IgD-negative memory B cell (primary cell): ENCODE measurements around the gene FKTN. TPM values are rescaled to one million over a fixed set of nuclear protein-coding genes. Genes with fewer than 3 reads are reported as not detected.
A peak's percentile ranks its signal among the peaks of the same experiment; 100 is the strongest.
"Not testable (repeated sequence)": the region's sequence is repeated elsewhere in the genome, so short reads cannot be mapped to it uniquely, and the experiment has no call there.

Experiments
- H3K27ac Mint-ChIP-seq, 3 donors: one replicate each; pipeline ENCODE4 v1.8.0; 2020 to 2022; ENCODE audit warnings: mild to moderate bottlenecking in 3 of 3, mixed read lengths in 3 of 3, moderate library complexity in 1 of 3
- H3K27me3 Mint-ChIP-seq: one replicate; pipeline ENCODE4 v1.8.0; 2021; ENCODE audit warnings: mixed read lengths
- H3K36me3 Mint-ChIP-seq: one replicate; pipeline ENCODE4 v1.8.0; 2020; ENCODE audit warnings: mild to moderate bottlenecking, mixed read lengths
- H3K4me1 Mint-ChIP-seq, 3 donors: one replicate each; pipeline ENCODE4 v1.8.0; 2020 to 2022; ENCODE audit warnings: mixed read lengths in 3 of 3, mild to moderate bottlenecking in 1 of 3
- H3K4me3 Mint-ChIP-seq, 4 donors: one replicate each; pipeline ENCODE4 v1.8.0; 2020 to 2022; ENCODE audit warnings: mild to moderate bottlenecking in 4 of 4, mixed read lengths in 4 of 4, moderate library complexity in 3 of 4
- H3K9me3 Mint-ChIP-seq, 3 donors: one replicate each; pipeline ENCODE4 v1.8.0; 2020 to 2021; ENCODE audit warnings: mixed read lengths in 3 of 3, mild to moderate bottlenecking in 1 of 3
- polyA plus RNA-seq: library from polyadenylated mRNA; unstranded; fragments of 300-500 nt; fragmentation: Illumina TruSeq; gene quantifications from one replicate; pipeline ENCODE4 v1.2.3, GENCODE V29; 2021

FKTN gene
- 0.65 TPM for polyA plus RNA-seq

DNA sequence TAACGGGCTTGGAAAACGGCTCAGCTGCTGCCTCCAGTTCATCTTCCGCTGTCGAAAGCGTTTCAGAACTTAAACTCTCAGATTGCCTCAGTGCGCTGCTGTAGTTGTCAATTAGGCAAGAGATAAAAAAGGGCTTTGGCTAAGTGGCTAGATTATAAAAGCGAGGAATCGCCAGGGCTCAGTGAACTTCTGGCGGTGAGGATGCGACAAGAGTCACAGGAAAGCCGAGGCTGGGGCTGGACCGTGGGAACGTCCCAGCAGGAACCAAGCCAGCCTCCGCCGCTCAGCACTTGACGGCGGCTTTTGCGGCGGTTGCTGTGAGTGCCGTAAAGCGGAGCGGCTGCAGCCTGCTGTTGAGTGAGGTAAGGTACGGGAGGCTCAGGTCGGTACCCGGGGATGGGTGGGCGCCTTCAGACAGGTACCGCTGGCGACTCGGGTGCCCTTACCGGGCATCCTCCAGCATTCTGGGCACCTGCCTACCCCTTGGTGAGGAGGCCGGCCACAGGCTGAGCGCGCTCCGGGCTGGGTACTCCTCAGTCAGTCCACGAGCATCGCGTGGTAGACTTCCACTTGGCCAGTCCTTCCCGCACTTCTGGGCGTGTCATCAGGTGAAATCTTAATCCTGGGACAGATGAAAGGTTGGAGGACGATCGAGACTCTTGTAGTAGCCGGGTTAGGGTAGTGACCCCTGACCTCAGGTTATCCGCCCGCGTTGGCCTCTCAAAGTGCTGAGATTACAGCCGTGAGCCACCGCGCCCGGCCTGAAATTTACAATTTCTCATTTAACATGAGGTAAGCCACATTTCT is at the start of gene FKTN:
TSS of gene FKTN (plus strand) at position 328 of the 807 bp plus-strand sequence. CDS start 16,902 bp downstream, outside the sequence.
- Mint-ChIP-seq H3K4me3 (peak within 1 kb of the TSS; percentile 96 to 99 (median 96)), H3K27me3 (no peaks in the 10 kb centered on the region), H3K4me1 (peaks cover 12 to 19% (median 16%) of the 10 kb centered on the region in 3 donors), H3K9me3 (peaks cover 1 to 10% (median 1%) of the 10 kb centered on the region in 3 donors), H3K36me3 (peaks cover 2% of the 10 kb centered on the region), H3K27ac (peak within 1 kb of the TSS; percentile 88 to 98 (median 96))

DNA sequence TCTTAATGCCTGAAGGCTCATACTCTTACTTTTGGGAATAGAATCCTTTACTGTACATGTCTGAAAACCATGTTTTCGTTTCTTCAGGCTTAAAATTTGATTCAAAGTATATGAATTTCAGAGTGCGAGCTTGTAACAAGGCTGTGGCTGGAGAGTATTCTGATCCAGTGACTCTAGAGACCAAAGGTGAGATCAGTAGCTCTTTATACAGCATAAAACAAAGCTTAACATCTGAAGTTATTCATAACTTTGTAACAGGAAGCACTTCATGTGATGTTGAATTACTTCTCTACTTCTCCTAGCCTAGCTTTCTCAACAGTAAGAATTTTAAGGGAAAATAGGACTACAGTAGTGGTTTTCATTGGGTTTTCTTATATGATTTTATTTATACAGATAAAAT is 49.4 kb upstream of the FKTN start:
- H3K4me3 Mint-ChIP-seq = no peak overlapping the region
- H3K9me3 Mint-ChIP-seq = no peaks in the 10 kb centered on the region
- H3K4me1 Mint-ChIP-seq = peaks cover 0 to 1% (median 0%) of the 10 kb centered on the region in 3 donors
- H3K27ac Mint-ChIP-seq = no peak overlapping the region
- H3K36me3 Mint-ChIP-seq = peaks cover 11% of the 10 kb centered on the region
- H3K27me3 Mint-ChIP-seq = no peaks in the 10 kb centered on the region

DNA sequence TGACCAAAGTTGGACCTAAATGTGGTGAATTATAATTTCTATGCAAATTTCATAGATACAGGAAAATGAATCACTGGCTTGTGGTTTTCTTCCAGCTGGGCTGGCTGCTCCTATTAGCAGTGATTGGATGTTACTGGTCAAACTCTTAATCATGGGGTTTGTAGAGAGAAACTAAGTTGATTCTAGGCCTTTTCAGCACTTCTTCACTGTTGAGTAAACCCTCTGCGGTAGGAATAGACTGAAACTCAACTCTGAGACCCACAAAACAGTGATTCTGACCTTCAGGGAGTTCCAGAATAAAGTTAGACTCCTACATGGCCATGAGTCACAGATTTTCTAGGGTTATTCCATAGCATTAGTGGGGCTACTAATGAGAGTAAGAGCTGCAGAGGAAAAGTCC is 47.9 kb upstream of the FKTN start:
- Mint-ChIP-seq H3K4me3 (no peak overlapping the region), H3K36me3 (peaks cover 10% of the 10 kb centered on the region), H3K27ac (no peak overlapping the region), H3K27me3 (no peaks in the 10 kb centered on the region), H3K9me3 (no peaks in the 10 kb centered on the region), H3K4me1 (peaks cover 0 to 1% (median 0%) of the 10 kb centered on the region in 3 donors)

DNA sequence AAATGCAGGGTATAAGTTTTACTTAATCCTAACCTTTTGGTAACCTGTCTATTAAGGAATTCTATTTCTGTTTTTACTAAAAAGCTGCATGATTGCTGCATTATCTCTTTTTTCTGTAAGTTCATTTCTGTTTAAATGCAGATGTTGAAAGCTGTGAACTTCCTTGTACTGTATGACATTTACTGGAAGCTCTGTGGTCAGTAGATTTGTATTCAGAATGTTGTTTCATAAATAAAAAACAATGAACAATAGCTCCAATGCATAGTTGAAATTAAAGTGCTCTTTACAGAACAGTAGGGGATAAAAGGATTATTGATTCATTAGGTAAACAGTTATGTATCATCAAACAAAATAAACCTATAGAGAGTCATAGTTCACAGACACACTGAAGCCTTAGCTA is 46.5 kb upstream of the FKTN start:
- Mint-ChIP-seq H3K27ac (no peak overlapping the region), H3K9me3 (no peaks in the 10 kb centered on the region), H3K36me3 (peaks cover 7% of the 10 kb centered on the region), H3K4me3 (no peak overlapping the region), H3K4me1 (peaks cover 0 to 1% (median 0%) of the 10 kb centered on the region in 3 donors), H3K27me3 (no peaks in the 10 kb centered on the region)

DNA sequence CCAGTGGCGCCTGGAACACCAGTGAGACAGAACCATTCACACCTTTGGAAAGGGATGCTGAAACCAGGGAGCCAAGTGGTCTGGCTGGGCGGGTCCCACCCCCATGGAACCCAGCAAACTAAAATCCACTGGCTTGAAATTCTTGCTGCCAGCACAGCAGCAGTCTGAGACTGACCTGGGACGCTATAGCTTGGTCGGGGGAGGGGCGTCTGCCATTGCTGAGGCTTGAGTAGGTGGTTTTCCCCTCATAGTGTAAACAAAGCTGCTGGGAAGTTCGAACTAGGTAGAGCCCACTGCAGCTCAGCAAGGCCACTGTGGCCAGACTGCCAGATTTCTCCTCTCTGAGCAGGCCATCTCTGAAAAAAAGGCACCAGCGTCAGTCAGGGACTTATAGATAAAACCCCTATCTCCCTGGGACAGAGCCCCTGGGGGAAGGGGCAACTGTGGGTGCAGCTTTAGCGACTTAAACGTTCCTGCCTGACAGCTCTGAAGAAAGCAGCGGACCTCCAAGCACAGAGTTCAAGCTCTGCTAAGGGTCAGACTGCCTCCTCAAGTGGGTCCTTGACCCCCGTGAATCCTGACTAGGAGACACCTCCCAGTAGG is 42.0 kb upstream of the FKTN start:
- Mint-ChIP-seq H3K4me3 (no peak overlapping the region), H3K4me1 (no peaks in the 10 kb centered on the region), H3K36me3 (peaks cover 8% of the 10 kb centered on the region), H3K9me3 (no peaks in the 10 kb centered on the region), H3K27ac (no peak overlapping the region), H3K27me3 (no peaks in the 10 kb centered on the region)

DNA sequence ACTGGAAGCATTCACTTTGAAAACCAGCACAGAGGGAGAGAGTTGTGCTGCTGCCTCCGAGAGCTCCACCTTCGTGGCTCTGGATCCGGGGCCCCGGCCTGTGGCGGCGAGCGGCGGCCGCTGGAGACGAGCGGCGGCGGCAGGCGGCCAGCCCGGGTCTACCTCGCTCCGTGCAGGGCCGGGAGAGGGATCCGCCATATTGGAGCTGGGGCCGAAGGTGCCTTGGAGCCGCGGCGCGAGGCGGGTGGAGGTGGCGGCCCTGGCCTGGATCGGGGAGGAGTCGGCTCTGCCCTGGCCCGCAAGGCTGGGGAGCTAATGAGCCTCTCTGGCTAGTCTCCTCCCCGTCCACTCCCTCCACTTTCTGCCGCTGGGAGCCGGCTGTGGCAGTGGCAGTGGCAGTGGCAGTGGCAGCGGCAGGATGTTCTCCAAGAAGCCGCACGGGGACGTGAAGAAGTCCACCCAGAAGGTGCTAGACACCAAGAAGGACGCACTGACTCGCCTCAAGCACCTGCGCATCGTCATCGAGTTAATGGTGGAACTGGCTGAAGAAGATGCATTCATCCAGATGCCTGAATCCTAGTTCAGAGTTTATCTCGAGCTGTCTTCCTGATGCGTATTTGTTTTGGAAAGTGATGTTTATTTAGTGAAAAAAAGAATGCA is 38.1 kb upstream of the FKTN start:
- H3K27me3 Mint-ChIP-seq, H3K9me3 Mint-ChIP-seq, H3K27ac Mint-ChIP-seq, H3K4me1 Mint-ChIP-seq, H3K4me3 Mint-ChIP-seq, H3K36me3 Mint-ChIP-seq: not testable (repeated sequence)

DNA sequence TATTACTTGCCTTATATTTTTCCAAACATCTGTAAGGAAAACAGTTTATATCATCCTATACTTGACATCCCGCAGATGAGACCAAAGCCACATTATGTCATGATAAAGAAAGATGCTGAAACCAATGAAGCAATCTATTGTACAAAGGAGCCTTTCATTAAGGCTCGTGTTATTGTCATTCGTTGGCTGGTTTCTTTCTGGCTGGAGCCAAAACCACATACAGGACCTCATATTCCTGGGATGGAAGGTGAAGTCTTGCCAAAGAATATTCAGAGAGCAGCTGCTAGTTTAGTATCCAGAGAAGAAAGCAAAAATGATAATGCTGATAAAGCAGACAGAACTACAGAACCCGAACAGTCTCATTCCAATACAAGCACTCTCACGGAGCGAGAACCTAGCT is 36.9 kb upstream of the FKTN start:
- not testable (repeated sequence) for H3K27ac Mint-ChIP-seq, H3K9me3 Mint-ChIP-seq, H3K27me3 Mint-ChIP-seq, H3K36me3 Mint-ChIP-seq, H3K4me1 Mint-ChIP-seq, H3K4me3 Mint-ChIP-seq

DNA sequence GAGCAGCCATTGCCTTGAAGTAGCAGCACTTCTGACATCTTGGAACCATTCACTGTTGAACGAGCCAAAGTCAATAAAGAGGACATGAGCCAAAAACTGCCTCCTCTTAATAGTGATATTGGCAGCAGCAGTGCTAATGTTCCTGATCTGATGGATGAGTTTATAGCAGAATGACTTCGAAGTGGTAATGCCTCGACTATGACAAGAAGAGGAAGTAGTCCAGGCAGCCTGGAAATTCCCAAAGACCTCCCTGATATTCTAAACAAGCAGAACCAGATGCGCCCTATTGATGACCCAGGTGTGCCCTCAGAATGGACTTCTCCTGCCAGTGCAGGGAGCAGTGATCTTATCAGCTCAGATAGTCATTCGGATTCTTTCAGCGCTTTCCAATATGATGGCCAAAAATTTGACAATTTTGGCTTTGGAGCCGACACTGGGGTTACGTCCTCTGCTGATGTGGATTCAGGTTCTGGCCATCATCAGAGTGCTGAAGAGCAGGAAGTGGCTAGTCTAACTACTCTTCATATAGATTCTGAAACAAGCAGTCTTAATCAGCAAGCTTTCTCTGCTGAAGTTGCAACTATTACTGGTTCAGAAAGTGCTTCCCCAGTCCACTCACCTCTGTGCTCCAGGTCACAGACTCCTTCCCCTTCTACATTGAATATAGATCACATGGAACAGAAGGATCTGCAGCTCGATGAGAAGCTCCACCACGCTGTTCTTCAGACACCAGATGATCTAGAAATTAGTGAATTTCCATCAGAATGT is 35.1 kb upstream of the FKTN start:
- H3K27ac Mint-ChIP-seq, H3K36me3 Mint-ChIP-seq, H3K9me3 Mint-ChIP-seq, H3K4me1 Mint-ChIP-seq, H3K27me3 Mint-ChIP-seq, H3K4me3 Mint-ChIP-seq: not testable (repeated sequence)

DNA sequence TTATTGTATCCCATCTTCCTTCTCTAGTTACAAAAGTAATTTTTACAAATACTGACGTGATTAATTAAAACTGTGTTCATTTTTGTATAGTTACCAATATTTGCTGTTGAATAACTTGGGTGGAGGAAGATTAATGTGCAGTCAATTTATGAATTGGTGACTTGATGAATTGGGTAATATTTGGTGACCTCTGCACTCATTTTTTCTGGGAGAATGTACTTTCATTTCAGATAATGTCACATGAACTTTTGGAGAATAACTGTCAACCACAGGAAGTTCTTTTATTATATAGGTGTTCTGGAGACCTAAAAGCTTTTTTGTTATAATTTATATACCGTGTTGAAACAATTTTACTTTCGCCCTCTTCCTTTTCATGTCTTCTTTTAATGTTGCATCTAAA is 26.4 kb upstream of the FKTN start:
- peaks cover 0 to 10% (median 7%) of the 10 kb centered on the region in 3 donors for H3K9me3 Mint-ChIP-seq
- H3K4me3 Mint-ChIP-seq = no peak overlapping the region
- peaks cover 0 to 2% (median 0%) of the 10 kb centered on the region in 3 donors for H3K4me1 Mint-ChIP-seq
- no peaks in the 10 kb centered on the region for H3K27me3 Mint-ChIP-seq
- no peak overlapping the region for H3K27ac Mint-ChIP-seq
- peaks cover 3% of the 10 kb centered on the region for H3K36me3 Mint-ChIP-seq

DNA sequence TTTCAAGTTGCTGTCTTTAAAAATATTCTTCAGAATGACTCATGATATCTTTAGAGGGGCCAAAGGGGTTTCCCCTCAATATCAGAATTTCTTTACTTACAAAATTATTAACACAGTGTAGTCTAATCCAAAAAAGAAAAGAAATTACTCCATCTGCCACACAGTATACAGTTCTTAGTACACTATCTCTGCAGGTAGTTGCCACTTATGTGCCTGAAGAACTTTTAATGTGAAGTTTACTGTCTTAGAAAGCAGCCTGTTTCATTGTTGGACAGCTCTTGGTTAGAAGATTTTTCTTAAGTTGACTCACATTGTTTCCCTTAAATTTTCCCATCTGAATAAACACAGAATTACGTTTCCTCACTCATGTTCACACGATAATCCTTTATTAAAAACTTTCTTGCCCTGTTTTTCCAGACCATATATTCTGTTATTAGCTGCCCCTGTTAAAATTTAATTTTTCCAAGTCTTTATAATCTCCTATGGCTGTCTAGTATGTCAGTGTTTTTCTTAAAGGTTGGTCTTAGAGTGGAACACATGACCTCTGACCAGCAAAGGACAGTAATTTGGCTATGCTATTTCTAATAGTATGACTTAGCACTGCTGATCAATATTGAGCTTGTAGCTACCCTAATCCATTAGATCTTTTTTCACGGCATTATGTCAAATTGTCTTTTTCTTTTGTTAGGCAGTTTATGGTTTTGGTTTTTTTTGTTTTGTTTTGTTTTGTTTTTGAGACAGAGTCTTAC is 21.8 kb upstream of the FKTN start:
- Mint-ChIP-seq H3K36me3 (peaks cover 4% of the 10 kb centered on the region), H3K9me3 (no peaks in the 10 kb centered on the region), H3K27me3 (no peaks in the 10 kb centered on the region), H3K4me1 (peaks cover 0 to 2% (median 0%) of the 10 kb centered on the region in 3 donors), H3K27ac (no peak overlapping the region), H3K4me3 (no peak overlapping the region)

DNA sequence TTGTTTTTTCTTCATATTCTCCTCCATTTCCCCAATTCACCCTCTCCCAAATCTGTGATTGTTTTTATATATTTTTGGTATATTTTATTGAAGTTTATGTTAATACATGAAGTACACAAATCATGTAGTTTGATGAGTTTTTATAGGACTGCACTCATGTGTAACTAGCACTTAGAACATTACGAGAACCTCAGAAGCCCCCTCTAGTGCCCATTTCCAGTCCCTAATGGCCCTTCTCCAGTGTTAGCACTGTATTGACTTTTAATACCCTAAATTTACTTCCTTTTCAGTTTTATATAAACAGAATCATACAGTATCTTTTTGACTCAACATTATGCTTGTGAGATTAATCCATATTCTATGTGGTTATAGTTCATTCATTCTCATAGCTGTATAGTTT is 18.5 kb upstream of the FKTN start:
- no peaks in the 10 kb centered on the region for H3K9me3 Mint-ChIP-seq
- no peak overlapping the region for H3K4me3 Mint-ChIP-seq
- no peak overlapping the region for H3K27ac Mint-ChIP-seq
- no peaks in the 10 kb centered on the region for H3K27me3 Mint-ChIP-seq
- peaks cover 6% of the 10 kb centered on the region for H3K36me3 Mint-ChIP-seq
- H3K4me1 Mint-ChIP-seq = peaks cover 0 to 6% (median 6%) of the 10 kb centered on the region in 3 donors

DNA sequence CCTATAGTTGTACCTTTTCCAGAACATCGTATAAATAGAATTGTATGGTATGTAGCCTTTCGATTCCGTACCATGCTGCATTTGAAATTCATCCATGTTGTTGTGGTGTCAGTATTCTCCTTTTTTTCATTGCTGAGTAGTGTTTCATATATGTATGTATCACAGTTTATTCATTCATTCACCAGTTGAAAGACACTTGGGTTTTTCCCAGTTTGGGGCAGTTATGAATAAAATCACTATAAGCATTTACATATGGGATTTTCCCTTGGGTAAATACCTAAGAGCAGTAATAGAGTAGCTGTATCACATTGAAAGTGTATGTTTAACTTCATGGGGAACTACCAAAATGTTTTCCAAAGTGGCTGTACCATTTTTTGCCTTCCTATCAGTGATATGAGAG is 16.1 kb upstream of the FKTN start:
- Mint-ChIP-seq H3K4me3 (no peak overlapping the region), H3K4me1 (peaks cover 0 to 6% (median 6%) of the 10 kb centered on the region in 3 donors), H3K27me3 (no peaks in the 10 kb centered on the region), H3K9me3 (no peaks in the 10 kb centered on the region), H3K27ac (peak overlapping the region in 1 of 3 donors; percentile 69), H3K36me3 (peaks cover 6% of the 10 kb centered on the region)

DNA sequence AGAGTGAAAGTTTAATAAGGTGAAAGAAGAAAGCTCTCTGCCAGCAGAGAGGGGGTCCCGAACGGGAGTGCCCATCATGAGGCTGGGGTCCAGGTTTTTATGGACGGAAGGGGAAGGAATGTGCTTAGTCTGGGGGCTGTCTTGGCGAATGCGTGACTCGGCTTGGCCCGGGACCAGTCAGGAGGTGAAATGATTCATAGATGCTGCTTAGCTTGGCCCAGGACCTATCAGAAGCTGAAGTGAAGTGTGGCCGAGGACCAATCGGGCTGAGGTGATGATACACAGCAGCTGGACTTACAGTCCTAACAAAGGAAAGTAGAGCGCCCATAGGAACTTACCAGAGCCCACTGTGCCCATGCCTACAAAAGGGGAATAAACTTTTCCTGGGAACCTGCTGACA is 3.9 kb upstream of the FKTN start:
- H3K27ac Mint-ChIP-seq = peak overlapping the region in 1 of 3 donors; percentile 12
- peaks cover 8 to 15% (median 13%) of the 10 kb centered on the region in 3 donors for H3K4me1 Mint-ChIP-seq
- H3K9me3 Mint-ChIP-seq = no peaks in the 10 kb centered on the region
- H3K36me3 Mint-ChIP-seq = no peaks in the 10 kb centered on the region
- peak overlapping the region in 1 of 4 donors; percentile 65 for H3K4me3 Mint-ChIP-seq
- no peaks in the 10 kb centered on the region for H3K27me3 Mint-ChIP-seq

DNA sequence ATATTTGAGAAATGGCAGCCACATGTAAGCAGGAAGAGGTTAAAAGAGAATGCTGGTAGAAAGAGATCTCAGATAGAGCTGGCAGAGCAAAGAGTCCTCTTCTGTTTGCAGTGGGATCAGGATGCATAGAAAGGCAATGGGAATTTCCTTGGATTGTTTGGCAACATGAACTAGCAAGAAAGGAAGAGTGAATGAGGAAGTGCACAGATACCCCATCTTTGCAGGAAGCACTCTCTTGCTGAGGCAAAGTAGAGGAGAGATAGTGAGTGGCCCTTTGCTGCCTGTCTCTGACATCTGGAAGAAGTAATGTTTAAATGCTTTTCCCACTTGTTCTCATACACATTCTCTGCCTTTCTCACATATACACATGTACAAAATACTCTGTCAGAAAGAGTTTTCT is 14.5 kb downstream of the FKTN start:
- Mint-ChIP-seq H3K27ac (no peak overlapping the region), H3K4me3 (no peak overlapping the region), H3K27me3 (no peaks in the 10 kb centered on the region), H3K36me3 (peaks cover 17% of the 10 kb centered on the region), H3K4me1 (peaks cover 0 to 1% (median 0%) of the 10 kb centered on the region in 3 donors), H3K9me3 (peaks cover 3 to 14% (median 7%) of the 10 kb centered on the region in 3 donors)
